ENCODE measurements around the gene STPG1.
"Not testable (repeated sequence)": the region's sequence is repeated elsewhere in the genome, so short reads cannot be mapped to it uniquely, and the experiment has no call there.

Gene STPG1, protein sequence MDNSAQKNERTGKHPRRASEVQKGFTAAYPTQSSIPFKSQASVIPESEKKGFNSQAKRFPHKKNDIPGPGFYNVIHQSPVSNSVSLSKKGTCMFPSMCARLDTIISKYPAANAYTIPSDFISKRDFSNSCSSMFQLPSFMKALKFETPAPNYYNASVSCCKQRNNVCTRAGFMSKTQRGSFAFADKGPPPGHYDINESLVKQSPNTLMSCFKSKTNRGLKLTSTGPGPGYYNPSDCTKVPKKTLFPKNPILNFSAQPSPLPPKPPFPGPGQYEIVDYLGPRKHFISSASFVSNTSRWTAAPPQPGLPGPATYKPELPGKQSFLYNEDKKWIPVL

GRCh38 chr1:24413350-24414163, at the start of gene STPG1:
STPG1 (minus strand) TSS chr1:24413782; CDS start chr1:24401388, 12,394 bp downstream.
- DNase-seq (ENCODE audit: low read depth in 2 of 3, low spot score in 2 of 3), result peak; percentile 67 to 76 (median 71)

DNA sequence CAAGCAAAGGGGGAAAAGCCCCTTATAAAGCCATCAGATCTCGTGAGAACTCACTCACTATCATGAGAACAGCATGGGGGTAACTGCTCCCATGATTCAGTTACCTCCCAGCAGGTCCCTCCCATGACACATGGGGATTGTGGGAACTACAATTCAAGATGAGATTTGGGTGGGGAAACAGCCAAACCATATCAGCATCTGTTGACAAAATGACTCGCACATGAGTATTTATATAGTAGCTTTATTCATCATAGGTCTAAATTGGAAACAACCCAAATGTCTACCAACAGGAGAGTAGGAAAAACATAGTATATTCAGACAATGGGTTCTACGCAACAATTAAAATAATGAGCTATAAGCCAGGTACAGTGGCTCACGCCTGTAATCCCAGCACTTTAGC, 48.5 kb upstream of the STPG1 start:
- DNase-seq (ENCODE audit: low read depth in 2 of 3, low spot score in 2 of 3), result not testable (repeated sequence)

- DNase-seq (ENCODE audit: low read depth in 2 of 3, low spot score in 2 of 3), result no peak
Observed at GRCh38 chr1:24459551-24460266, 46.1 kb upstream of the STPG1 start.

- DNase-seq (ENCODE audit: low read depth in 2 of 3, low spot score in 2 of 3), result no peak
Observed at GRCh38 chr1:24457866-24458265, 44.3 kb upstream of the STPG1 start.

- no peak for DNase-seq (ENCODE audit: low read depth in 2 of 3, low spot score in 2 of 3)
Observed at GRCh38 chr1:24455272-24455671, 41.7 kb upstream of the STPG1 start.

- DNase-seq (ENCODE audit: low read depth in 2 of 3, low spot score in 2 of 3), result no peak
Observed at GRCh38 chr1:24454673-24455072, 41.1 kb upstream of the STPG1 start.

GRCh38 chr1:24452922-24453485, 39.4 kb upstream of the STPG1 start:
- no peak for DNase-seq (ENCODE audit: low read depth in 2 of 3, low spot score in 2 of 3)

DNA sequence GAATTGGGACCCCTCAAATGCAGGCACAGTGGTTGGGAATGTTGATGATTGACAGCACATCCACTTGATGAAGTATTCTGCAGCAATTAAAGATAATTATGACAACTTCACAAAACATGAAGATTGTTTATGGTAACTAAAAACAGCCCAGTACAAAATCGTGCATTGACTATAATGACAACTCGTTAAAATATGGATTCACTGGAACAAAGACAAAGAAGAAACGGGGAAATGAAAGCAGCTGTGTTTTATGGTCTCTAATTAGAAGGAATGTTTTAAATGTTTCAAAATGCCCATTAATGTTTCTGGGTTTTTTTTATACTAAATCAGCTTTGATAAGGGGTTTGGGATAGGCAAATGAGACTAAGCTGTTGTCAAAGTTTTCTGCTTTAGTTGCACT, 38.2 kb upstream of the STPG1 start:
- DNase-seq (ENCODE audit: low read depth in 2 of 3, low spot score in 2 of 3), result no peak

GRCh38 chr1:24450857-24451397, 37.3 kb upstream of the STPG1 start:
- DNase-seq (ENCODE audit: low read depth in 2 of 3, low spot score in 2 of 3), result no peak

DNA sequence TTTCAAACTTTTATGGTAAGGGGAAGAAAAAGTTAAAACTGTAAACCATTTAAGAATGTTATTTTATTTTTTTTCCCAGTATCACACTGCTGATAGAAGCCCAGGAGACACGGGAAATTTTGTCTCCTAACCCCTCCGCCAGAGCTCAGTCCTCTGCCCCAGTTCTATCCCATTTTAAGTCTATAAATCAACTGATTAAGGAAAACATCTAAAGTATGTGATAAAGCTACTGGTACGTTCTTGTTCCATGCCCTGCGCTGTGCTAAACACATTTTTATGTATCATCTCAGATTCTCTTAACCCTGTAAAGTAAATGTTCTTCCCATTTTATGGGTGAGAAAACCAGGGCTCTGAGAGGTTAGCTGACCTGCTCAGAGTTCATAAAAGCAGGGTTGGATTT, 36.7 kb upstream of the STPG1 start:
- no peak for DNase-seq (ENCODE audit: low read depth in 2 of 3, low spot score in 2 of 3)

DNA sequence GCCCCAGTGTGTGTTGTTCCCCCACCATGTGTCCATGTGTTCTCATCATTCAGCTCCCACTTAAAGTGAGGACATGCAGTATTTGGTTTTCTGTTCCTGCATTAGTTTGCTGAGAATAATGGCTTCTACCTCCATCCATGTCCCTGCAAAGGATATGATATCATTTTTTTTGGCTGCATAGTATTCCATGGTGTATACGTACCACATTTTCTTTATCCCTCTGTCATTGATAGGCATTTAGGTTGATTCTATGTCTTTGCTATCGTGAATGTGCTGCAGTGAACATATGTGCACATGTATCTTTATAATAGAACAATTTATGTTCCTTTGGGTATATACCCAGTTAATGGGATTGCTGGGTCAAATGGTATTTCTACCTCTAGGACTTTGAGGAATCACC, 32.9 kb upstream of the STPG1 start:
- not testable (repeated sequence) for DNase-seq (ENCODE audit: low read depth in 2 of 3, low spot score in 2 of 3)

DNA sequence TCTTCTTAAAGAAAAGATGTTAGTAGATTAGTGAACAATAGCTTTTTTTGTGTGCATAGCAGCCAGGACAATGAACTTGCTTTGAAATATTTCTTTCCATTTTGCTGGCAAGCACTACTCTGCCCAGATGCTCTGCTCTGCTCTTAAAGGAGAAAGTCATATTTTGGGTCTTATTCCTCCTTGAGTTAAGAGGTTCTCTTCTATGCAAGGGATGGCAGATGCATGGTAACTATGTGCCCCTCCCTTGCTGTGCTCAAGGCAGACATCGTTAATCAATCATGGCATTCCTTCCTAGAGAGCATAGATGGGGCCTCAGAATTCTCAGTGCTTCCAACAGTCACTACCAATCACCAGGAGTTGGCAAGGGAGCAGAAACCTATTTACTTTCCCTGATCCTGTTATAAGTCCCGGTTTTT, 29.7 kb upstream of the STPG1 start:
- DNase-seq (ENCODE audit: low read depth in 2 of 3, low spot score in 2 of 3), result no peak

DNA sequence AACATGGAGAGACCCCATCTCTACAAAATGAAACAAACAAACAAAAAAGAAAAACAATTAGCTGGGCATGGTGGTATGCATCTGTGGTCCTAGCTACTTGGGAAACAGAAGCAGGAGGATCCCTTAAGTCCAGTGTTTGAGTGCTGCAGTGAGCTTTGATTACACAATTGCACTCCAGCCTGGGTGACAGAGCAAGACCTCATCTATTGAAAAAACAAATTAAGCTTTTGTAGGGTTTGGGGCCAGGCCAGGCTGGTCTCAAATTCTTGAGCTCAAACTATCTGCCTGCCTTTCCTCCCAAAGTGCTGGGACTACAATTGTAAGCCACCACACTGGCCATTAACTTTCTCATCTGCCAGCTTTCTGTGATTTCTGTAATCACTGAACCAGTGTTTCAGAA, 29.2 kb upstream of the STPG1 start:
- DNase-seq (ENCODE audit: low read depth in 2 of 3, low spot score in 2 of 3), result no peak

- DNase-seq (ENCODE audit: low read depth in 2 of 3, low spot score in 2 of 3), result no peak
Observed at GRCh38 chr1:24441996-24442668, 28.6 kb upstream of the STPG1 start.

- DNase-seq (ENCODE audit: low read depth in 2 of 3, low spot score in 2 of 3), result no peak
Observed at GRCh38 chr1:24441480-24441879, 27.9 kb upstream of the STPG1 start.

DNA sequence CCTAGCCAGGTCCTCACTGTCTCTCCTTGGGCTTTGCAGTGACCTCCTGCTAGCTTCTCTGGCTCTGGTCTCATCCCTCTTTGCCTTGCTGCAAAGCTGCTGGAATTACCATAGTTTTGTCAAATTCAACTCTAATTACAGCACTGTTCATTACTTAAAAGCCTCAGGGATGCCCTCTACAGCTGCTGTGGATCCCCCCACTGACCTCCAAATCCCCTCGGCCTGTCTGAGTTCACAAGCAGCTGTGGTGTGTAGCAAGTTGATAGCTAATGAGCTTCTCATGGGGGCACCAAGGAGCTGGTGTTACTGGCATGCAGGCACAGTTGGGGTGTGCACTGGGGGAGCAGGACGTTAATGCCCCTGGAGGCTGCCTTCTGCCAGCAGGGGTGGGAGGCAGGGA, 26.9 kb upstream of the STPG1 start:
- DNase-seq (ENCODE audit: low read depth in 2 of 3, low spot score in 2 of 3), result no peak

- DNase-seq (ENCODE audit: low read depth in 2 of 3, low spot score in 2 of 3), result no peak
Observed at GRCh38 chr1:24438423-24438901, 24.9 kb upstream of the STPG1 start.

- no peak for DNase-seq (ENCODE audit: low read depth in 2 of 3, low spot score in 2 of 3)
Observed at GRCh38 chr1:24437631-24438396, 24.2 kb upstream of the STPG1 start.

GRCh38 chr1:24435782-24436365, 22.3 kb upstream of the STPG1 start:
- no peak for DNase-seq (ENCODE audit: low read depth in 2 of 3, low spot score in 2 of 3)

GRCh38 chr1:24427545-24427862, 13.9 kb upstream of the STPG1 start:
- no peak for DNase-seq (ENCODE audit: low read depth in 2 of 3, low spot score in 2 of 3)
